WTC11 (cell line): ENCODE results near the gene CABLES1.

Experiments
- ETV6 ChIP-seq: sonication (generic); formaldehyde crosslinking; IDR thresholded peaks from 2 replicates; pipeline ENCODE4 v1.8.1; 2022; ENCODE audit warnings: mild to moderate bottlenecking, missing genetic modification reagents
- FOXJ3 ChIP-seq: sonication (generic); formaldehyde crosslinking; IDR thresholded peaks from 2 replicates; pipeline ENCODE4 v1.9.0; 2021; ENCODE audit warnings: missing genetic modification reagents, mild to moderate bottlenecking, borderline replicate concordance
- NR1H2 ChIP-seq: sonication (generic); formaldehyde crosslinking; IDR thresholded peaks from 2 replicates; pipeline ENCODE4 v1.9.0; 2021; ENCODE audit warnings: mild to moderate bottlenecking, moderate library complexity, missing genetic modification reagents
- SMAD3 ChIP-seq: sonication (generic); formaldehyde crosslinking; IDR thresholded peaks from 2 replicates; pipeline ENCODE4 v1.8.0; 2022; ENCODE audit warnings: missing genetic modification reagents, mild to moderate bottlenecking, borderline replicate concordance
- TF ChIP-seq, protein P1 (sequence below): fragments of 200-600 bp; IDR thresholded peaks from 2 replicates; pipeline ENCODE4 v1.8.0; 2022; ENCODE audit warnings: antibody characterized with exemption
- TF ChIP-seq, protein P2 (sequence below): sonication (generic); formaldehyde crosslinking; IDR thresholded peaks from 2 replicates; pipeline ENCODE4 v1.8.1; 2022; ENCODE audit warnings: mild to moderate bottlenecking, missing genetic modification reagents, moderate library complexity, borderline replicate concordance
- TF ChIP-seq, protein P3 (sequence below): sonication (generic); formaldehyde crosslinking; IDR thresholded peaks from 2 replicates; pipeline ENCODE4 v1.8.1; 2023; ENCODE audit warnings: mild to moderate bottlenecking, missing genetic modification reagents, moderate library complexity
- TF ChIP-seq, protein P4 (sequence below): fragments of 250-450 bp; sonication (Bioruptor Pico); conservative IDR thresholded peaks from 2 replicates; pipeline ENCODE4 v1.9.0; 2021; ENCODE audit warnings: mild to moderate bottlenecking
- TF ChIP-seq, protein P5 (sequence below): fragments of 250-450 bp; sonication (Bioruptor Pico); IDR thresholded peaks from 2 replicates; pipeline ENCODE4 v2.1.2; 2022; ENCODE audit warnings: mild to moderate bottlenecking, moderate library complexity
- TF ChIP-seq, protein P6 (sequence below): sonication (generic); formaldehyde crosslinking; IDR thresholded peaks from 2 replicates; pipeline ENCODE4 v1.8.0; 2022; ENCODE audit warnings: missing genetic modification reagents
- TF ChIP-seq, protein P7 (sequence below): sonication (generic); formaldehyde crosslinking; IDR thresholded peaks from 2 replicates; pipeline ENCODE4 v1.8.0; 2023; ENCODE audit warnings: missing genetic modification reagents
- TF ChIP-seq, protein P8 (sequence below): sonication (generic); formaldehyde crosslinking; IDR thresholded peaks from 2 replicates; pipeline ENCODE4 v1.8.1; 2023; ENCODE audit warnings: mild to moderate bottlenecking, missing genetic modification reagents, borderline replicate concordance

DNA sequence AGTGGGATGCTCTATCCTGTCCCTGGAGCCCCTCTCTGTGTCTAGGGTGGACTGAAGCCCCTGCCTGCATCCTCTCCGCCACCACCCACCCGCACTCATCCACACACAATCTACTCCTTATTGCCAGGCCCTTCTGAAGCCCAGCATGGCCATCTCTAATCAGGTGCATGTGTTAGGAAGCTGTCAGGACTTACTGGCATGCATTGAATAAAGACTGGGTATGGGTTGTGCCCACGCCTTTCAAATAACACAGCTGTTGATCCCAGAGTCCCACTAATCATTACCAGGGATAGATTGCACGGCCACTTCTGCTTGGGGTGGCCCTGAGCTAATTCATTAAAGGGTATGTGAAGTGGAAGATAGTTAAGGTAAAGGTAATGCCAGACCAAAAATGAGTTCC, 88.4 kb downstream of the CABLES1 start:
- no peak for TF ChIP-seq FOXJ3 (CRISPR knock-in tag)
- TF ChIP-seq, protein P1, sequence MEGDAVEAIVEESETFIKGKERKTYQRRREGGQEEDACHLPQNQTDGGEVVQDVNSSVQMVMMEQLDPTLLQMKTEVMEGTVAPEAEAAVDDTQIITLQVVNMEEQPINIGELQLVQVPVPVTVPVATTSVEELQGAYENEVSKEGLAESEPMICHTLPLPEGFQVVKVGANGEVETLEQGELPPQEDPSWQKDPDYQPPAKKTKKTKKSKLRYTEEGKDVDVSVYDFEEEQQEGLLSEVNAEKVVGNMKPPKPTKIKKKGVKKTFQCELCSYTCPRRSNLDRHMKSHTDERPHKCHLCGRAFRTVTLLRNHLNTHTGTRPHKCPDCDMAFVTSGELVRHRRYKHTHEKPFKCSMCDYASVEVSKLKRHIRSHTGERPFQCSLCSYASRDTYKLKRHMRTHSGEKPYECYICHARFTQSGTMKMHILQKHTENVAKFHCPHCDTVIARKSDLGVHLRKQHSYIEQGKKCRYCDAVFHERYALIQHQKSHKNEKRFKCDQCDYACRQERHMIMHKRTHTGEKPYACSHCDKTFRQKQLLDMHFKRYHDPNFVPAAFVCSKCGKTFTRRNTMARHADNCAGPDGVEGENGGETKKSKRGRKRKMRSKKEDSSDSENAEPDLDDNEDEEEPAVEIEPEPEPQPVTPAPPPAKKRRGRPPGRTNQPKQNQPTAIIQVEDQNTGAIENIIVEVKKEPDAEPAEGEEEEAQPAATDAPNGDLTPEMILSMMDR, result no peak
- TF ChIP-seq, protein P2, sequence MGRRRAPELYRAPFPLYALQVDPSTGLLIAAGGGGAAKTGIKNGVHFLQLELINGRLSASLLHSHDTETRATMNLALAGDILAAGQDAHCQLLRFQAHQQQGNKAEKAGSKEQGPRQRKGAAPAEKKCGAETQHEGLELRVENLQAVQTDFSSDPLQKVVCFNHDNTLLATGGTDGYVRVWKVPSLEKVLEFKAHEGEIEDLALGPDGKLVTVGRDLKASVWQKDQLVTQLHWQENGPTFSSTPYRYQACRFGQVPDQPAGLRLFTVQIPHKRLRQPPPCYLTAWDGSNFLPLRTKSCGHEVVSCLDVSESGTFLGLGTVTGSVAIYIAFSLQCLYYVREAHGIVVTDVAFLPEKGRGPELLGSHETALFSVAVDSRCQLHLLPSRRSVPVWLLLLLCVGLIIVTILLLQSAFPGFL, result no peak
- no peak for TF ChIP-seq SMAD3 (CRISPR knock-in tag)
- TF ChIP-seq, protein P3, sequence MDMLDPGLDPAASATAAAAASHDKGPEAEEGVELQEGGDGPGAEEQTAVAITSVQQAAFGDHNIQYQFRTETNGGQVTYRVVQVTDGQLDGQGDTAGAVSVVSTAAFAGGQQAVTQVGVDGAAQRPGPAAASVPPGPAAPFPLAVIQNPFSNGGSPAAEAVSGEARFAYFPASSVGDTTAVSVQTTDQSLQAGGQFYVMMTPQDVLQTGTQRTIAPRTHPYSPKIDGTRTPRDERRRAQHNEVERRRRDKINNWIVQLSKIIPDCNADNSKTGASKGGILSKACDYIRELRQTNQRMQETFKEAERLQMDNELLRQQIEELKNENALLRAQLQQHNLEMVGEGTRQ (CRISPR knock-in tag), result no peak
- TF ChIP-seq, protein P4, sequence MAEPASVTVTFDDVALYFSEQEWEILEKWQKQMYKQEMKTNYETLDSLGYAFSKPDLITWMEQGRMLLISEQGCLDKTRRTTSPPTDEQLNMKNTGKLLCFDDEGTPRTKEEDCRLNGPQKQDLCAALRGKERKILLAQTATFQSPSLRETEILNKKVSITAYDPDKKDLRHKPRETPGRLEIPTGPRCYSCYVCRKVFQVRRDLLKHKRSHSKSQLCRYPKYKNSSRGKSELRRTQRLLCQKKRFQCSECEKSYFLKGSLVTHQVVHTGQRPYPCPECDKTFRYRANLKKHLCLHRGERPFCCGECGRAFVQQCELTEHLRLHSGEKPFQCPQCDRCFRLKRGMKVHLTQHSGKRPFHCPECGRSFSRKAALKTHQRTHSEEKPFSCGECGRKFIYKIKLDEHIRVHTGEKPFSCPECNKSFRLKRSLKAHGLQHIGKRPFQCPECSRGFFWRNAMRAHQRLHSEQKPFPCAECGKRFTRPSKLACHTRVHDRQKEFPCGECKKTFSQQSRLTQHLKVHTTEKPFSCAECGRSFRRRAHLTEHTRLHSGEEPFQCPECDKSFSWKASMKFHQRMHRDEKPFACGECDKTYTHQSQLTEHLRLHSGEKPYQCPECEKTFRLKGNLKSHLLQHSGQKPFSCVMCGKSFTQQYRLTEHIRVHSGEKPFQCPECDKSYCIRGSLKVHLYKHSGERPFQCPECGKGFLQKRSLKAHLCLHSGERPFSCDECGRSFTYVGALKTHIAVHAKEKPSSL, result no peak
- TF ChIP-seq, protein P5, sequence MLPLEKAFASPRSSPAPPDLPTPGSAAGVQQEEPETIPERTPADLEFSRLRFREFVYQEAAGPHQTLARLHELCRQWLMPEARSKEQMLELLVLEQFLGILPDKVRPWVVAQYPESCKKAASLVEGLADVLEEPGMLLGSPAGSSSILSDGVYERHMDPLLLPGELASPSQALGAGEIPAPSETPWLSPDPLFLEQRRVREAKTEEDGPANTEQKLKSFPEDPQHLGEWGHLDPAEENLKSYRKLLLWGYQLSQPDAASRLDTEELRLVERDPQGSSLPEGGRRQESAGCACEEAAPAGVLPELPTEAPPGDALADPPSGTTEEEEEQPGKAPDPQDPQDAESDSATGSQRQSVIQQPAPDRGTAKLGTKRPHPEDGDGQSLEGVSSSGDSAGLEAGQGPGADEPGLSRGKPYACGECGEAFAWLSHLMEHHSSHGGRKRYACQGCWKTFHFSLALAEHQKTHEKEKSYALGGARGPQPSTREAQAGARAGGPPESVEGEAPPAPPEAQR (CRISPR knock-in tag), result no peak
- TF ChIP-seq NR1H2 (CRISPR knock-in tag), result no peak
- TF ChIP-seq, protein P6, sequence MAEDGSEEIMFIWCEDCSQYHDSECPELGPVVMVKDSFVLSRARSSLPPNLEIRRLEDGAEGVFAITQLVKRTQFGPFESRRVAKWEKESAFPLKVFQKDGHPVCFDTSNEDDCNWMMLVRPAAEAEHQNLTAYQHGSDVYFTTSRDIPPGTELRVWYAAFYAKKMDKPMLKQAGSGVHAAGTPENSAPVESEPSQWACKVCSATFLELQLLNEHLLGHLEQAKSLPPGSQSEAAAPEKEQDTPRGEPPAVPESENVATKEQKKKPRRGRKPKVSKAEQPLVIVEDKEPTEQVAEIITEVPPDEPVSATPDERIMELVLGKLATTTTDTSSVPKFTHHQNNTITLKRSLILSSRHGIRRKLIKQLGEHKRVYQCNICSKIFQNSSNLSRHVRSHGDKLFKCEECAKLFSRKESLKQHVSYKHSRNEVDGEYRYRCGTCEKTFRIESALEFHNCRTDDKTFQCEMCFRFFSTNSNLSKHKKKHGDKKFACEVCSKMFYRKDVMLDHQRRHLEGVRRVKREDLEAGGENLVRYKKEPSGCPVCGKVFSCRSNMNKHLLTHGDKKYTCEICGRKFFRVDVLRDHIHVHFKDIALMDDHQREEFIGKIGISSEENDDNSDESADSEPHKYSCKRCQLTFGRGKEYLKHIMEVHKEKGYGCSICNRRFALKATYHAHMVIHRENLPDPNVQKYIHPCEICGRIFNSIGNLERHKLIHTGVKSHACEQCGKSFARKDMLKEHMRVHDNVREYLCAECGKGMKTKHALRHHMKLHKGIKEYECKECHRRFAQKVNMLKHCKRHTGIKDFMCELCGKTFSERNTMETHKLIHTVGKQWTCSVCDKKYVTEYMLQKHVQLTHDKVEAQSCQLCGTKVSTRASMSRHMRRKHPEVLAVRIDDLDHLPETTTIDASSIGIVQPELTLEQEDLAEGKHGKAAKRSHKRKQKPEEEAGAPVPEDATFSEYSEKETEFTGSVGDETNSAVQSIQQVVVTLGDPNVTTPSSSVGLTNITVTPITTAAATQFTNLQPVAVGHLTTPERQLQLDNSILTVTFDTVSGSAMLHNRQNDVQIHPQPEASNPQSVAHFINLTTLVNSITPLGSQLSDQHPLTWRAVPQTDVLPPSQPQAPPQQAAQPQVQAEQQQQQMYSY (CRISPR knock-in tag), result no peak
- TF ChIP-seq, protein P7, sequence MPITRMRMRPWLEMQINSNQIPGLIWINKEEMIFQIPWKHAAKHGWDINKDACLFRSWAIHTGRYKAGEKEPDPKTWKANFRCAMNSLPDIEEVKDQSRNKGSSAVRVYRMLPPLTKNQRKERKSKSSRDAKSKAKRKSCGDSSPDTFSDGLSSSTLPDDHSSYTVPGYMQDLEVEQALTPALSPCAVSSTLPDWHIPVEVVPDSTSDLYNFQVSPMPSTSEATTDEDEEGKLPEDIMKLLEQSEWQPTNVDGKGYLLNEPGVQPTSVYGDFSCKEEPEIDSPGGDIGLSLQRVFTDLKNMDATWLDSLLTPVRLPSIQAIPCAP (CRISPR knock-in tag), result no peak
- TF ChIP-seq, protein P8, sequence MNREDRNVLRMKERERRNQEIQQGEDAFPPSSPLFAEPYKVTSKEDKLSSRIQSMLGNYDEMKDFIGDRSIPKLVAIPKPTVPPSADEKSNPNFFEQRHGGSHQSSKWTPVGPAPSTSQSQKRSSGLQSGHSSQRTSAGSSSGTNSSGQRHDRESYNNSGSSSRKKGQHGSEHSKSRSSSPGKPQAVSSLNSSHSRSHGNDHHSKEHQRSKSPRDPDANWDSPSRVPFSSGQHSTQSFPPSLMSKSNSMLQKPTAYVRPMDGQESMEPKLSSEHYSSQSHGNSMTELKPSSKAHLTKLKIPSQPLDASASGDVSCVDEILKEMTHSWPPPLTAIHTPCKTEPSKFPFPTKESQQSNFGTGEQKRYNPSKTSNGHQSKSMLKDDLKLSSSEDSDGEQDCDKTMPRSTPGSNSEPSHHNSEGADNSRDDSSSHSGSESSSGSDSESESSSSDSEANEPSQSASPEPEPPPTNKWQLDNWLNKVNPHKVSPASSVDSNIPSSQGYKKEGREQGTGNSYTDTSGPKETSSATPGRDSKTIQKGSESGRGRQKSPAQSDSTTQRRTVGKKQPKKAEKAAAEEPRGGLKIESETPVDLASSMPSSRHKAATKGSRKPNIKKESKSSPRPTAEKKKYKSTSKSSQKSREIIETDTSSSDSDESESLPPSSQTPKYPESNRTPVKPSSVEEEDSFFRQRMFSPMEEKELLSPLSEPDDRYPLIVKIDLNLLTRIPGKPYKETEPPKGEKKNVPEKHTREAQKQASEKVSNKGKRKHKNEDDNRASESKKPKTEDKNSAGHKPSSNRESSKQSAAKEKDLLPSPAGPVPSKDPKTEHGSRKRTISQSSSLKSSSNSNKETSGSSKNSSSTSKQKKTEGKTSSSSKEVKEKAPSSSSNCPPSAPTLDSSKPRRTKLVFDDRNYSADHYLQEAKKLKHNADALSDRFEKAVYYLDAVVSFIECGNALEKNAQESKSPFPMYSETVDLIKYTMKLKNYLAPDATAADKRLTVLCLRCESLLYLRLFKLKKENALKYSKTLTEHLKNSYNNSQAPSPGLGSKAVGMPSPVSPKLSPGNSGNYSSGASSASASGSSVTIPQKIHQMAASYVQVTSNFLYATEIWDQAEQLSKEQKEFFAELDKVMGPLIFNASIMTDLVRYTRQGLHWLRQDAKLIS (CRISPR knock-in tag), result no peak
- no peak for TF ChIP-seq ETV6 (CRISPR knock-in tag)
